NCI-H774 (cell line): Measurements from ENCODE around the gene NUDT14.
A peak's percentile ranks its signal among the peaks of the same experiment; 100 is the strongest.

ENCODE experiments used
- DNase-seq: peaks from one replicate; lab custom pipeline; 2025; lab: John Stamatoyannopoulos, UW

Gene NUDT14

DNA sequence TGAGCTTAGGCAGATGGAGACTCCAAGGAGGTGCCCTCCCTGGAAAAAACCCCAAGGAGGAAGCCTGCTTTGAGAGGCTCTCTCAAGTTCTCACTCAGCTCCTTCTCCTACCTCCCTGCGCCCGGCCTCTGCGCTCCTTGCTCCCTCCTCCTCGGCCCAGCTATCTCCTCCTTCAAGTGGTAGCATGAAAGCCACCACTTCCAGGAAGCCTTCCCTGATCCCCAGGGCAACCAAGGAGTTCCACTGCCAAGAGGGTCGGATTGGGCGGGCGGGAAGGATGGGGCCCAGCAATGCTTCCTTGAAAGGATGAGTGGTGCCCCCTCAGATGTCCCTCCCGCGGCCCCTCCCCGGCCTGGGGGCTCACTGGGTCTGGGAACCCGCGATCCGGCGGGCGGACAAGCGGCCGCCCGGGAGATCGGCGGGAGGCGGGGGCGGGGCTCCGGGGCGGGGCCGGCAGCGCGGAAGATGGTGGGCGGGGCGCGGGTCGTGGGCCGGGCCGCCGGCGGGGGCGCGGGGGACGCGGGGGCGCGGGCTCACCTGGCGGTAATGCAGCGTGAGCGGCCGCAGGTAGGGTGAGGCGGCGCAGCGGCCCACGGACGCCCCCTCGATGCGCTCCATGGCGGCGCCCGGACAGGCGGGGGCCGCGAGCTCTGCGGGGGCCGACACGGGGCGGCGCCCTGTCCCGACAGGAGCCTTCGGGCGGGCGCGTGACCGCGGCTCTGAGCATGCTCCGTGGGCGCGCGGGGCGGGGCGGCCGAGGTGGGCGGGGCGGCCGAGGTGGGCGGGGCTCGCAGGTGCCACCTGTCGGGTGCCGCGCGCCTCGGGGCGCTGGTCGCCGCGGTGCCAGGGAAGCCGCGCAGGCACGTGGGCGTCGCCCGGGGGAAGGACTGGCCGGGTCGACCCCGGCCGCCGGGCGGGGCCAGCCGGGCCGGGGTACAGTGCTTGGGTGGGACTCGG, at the start of gene NUDT14:
Gene NUDT14, minus strand, starts transcription at position 721 of the 957 bp plus-strand sequence. Its CDS starts 103 bp downstream, at position 618.
- DNase-seq = peak; percentile 72

DNA sequence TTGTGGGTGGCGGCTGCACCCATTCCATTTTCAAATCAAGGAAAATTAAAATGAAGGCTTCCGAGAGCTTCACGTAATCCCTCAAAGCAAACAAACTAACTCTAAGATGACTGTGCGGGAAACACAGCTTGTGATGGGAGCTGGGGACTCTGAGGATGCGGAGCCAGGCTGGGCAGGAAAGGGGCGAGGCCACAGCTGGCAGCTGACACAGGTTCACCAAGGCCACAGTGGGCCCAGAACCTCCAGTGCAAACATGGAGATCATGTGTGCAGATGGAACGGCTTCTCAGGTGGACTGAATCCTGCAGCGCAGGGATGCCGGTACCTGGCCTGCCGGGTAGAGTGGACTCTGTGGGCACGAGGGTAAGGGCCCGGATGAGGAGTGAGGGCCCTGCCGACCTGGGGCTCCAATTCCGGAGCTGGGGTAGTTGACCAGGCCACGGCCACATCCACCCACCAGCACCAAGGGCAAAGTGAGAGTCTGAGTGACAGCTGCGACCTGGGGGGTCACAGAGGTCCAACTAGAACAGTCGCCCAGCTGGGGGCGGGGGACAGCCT, 48.1 kb upstream of the NUDT14 start:
- DNase-seq = no peak

DNA sequence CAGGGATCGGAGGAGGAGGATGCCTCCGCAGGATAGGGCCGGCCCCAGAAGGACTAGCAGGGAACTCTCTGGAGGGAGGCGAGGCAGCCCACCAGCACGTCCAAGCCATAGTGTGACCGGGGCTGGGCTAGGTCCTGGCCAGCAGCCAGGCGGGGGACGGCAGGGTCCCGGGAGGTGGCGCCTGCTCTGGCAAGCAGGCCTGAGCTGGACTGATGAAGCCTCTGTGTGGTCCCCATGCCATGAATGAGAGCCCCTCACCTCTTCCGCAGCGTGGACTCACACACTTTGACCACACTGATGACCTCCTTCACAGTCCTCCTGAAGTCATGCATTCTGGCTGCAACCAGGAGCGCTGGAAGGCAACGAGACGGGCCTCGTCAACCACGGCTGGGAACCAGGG, 47.5 kb upstream of the NUDT14 start:
- no peak for DNase-seq

DNA sequence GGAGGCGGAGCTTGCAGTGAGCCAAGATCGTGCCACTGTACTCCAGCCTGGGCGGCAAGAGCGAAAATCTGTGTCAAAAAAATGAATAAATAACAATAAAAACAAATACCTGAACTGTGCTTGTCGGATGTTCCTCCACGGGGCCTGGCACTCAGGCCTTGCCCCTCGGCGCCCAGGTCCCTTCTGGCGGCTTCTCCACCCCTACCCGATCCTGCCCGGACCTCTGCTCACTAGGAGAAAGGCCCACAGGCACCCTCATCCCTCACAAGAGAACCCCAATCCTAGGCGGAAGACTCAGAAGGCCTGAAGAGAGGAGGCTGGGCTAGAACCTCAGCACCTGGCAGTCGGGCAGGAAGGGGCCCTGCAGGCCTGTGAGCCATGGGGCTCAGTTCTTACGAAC, 46.2 kb upstream of the NUDT14 start:
- no peak for DNase-seq

DNA sequence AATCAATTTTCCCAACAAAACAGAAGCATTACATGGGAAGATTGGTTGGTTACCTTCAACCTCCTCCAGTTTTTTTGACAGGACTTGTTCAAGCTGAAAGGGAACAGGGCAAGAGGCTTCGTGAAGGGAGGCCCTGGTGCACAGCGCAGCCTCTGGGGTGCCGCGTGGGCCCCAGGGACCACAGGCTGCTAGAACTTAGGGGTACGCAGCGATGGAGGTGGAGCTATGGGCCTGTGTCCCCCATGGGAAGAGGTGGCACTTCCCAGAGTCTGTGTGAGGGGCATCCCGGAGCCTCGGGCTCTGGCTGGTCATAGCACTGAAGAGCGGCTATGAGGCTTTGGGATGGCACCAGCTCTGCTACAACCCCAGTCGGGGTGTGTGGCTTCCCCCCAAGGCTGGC, 45.1 kb upstream of the NUDT14 start:
- no peak for DNase-seq

DNA sequence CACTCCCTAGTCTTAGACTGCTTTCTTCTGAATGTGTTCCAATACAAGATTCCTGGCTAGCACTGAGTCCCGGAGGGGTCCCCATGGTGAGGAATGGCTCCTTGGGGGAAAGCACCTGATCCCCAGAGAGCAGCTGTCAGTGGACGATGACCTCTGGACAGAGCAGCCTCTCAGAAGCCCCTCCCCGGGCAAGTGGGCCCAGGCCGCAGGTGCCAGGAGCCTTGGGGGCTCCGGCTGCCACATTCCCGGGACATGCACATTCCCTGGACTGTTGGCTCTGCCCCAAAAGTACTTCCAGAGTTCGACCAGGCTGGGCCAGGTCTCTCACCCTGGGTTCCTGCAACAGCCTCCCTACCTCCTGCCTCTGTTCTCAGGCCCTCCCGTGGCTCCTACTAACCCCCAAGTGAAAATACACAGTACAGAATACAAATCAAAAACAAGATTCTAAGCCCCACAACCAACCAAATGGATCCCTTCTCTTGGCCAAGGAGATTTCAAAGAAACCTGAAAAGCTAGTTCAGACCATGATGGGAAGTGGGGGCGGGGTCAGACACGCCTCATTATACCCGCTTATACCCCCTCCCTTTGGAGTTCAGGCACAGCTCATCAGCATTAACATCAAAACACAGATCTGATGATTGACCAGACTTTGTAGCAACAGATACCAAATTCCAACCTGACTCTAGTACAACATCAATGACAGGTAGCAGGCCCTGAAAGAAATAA, 43.9 kb upstream of the NUDT14 start:
- no peak for DNase-seq

DNA sequence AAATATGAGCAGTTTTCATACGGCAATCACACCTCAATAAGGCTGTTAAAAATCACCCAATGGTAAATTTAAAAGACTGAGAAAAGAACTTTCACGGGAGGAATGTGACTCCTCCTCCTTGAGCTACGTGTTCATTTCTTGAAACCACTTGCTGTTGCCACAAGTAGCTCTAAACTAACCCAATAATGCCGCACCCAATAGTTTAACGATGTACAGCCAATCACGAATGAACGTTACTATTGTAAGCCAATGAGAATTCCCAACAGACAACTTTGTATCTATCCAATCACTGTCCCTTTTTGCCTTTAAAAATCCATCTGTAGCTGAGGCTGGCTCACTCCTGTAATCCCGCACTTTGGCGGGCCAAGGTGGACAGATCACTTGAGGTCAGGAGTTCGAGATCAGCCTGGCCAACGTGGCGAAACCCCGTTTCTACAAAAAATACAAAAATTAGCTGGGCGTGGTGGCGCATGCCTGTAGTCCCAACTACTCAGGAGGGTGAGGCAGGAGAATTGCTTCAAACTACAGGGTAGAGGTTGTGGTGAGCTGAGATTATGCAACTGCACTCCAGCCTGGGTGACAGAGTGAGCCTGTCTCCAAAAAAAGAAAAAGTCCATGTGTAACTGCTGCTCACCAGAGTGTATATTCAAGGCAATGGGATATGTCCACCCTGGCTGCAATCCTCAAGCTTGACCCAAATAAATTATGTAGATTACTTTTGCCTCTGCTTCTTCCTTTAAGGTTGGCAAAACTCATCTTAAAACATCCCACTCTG, 42.8 kb upstream of the NUDT14 start:
- no peak for DNase-seq

DNA sequence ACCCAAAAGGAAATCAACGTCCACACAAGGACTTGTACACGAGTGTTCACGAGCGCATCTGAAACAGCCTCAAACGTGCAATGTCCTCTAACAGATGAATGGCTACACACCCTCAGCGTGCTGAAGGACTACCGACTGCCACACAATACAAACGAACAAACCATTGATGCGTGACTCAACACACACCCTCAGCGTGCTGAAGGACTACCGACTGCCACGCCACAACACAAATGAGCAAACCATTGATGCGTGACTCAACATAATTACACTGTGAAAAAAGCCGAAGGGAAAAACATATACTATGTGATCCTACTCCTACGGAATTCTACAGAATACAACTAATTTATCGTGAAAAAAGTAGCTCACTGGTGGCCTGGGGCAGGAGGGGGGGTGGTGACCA, 42.1 kb upstream of the NUDT14 start:
- DNase-seq = no peak

DNA sequence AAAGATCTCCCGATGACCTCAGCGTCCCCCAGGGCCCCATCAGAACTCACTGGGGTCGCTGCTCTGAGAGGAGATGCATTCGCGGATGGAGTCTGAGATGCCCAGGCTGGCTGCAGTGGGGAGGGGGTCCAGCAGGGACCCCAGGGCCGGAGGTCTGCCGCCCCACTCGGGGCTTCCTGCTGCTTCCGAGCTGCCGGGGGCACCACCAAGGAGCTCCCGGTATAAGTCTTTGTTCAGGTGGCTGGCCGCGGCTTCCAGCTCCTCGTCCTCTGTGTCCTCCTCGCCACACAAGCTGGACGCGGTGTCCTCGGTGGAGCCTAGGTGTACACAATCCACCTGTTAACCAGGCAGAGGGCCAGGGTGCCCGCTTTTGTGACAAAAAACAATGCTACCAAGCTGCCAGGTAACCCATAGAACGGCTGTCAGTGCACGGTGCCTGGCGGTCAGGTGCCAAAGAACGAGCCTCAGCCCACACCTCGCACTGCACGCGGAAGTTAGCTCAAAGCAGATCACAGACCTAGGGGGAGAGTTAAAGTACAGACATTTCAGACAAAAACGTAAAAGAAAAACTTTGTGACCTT, 40.6 kb upstream of the NUDT14 start:
- DNase-seq = no peak

DNA sequence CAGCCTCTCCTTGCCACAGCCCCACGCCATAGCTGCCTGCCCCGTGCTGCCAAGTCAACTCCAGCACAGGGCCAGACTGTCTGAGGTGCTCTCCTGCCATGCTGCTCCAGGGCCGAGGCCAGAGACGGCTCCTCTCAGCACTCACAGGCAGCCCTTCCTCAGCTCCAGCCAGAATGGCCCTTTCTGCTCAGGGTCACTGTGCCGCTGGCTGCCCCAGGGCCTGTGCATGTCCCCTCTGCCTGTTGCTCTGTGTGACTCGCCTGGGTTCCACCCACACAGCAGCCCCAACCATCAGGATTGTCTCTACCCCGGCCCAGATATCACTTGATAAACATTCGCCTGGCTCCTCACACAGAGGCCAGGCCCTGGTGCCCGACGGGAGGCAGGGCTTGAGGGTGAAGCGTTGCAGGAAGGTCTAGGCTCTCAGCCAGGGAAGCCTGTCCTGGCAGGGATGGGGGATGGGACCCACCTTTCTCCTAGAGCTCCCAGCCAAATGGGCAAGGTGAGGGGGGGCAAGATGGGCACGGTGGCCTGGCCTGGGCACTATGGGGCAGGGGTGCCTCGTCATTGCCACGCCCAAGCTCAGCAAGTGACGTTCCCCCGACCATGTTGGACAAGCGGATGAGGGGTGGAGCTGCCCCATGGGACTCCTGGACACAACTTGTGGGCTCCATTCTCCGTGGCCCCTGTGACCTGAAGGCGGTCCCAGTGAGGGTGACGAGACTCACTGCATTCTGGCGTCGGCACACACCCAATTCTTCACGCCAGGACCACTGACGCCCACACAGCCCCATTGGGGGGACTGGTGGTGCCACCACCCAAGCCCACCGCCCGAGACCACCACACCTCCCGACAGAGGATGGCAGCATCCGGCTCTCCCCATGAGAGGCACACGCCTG, 39.8 kb upstream of the NUDT14 start:
- DNase-seq = no peak

DNA sequence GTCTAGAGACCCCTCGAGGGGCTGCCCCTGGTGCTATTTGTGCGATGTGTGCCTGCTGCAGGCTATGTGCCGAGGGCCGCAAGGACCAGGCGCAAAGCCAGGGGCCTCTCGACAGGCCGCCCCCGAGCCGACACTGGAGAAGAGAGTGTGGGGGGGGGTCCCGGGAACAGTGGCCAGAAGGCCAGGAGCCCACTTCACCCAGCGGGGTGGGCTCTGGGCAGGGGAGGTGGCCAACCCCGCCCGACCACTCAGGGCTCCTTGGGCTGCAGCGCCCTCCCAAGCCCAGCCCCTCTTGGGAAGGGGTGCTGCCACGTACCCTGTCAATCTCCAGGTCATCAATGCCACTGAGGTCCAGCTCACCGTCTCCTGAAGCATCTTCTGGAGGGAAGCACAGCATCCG, 38.6 kb upstream of the NUDT14 start:
- DNase-seq = no peak

DNA sequence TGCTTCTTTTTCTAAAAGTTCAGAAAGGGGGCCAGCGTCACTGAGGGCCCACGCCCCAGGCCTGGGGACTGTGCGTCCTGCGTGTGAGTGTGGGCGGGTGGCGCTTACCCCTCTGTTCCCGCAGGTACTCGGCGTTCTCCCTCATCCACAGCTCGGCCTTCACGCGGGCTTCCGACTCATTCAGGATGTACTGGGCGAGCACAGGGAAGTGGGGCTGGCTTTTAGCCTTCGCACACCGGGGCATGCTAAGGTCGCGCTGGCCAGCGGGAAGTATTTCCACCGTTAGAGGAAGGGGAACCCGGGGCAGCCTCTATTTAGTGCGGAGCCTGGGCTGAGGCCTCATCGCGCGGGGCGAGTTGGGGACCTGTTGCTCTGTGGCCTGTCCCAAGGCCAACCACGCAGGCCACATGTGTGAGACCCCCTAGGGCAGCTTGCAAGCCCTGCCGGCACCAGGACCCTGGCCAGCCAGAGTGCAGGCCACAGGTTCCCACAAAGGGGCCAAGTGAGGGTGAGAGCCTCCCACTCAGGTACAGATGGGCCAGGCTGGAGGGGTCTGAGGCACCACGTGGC, 38.0 kb upstream of the NUDT14 start:
- DNase-seq = no peak

DNA sequence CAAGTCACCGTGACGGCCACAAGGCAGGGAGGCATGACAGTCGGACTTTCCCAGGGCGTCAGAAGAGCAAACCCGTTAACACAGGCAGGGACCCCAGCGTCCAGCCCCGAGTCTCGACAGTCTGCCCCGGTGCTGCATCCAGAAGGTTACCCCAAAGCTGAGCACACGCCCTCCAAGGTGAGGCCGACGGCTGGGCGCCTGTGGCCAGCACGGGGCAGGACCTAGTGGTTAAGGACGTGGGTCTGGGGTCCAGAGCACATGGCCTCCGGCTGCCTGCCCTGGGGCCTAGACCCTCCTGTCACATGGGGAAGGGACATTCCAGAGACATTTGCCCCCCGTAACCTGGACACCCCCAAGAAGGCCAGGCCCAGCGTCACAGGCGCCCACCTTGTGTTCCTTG, 37.5 kb upstream of the NUDT14 start:
- no peak for DNase-seq

DNA sequence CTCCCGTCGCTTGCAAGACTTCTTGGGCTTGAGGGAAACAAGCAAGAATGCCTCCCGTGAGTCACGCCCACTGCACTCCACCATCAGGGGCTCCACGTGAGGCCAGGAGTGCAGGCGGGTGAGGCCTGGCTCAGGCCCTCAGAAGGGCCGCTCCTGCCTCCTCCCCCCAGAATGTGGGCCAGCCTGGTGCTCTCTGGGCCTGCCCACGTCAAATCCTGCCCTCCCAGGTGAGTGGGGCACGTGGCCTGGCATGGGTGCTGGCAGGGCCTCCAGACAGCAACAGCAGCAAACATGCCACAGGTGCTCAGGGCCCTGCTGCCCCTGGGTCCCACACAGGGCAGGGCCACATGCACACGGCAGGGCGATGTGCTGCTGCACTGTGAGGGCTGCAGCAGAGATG, 36.7 kb upstream of the NUDT14 start:
- no peak for DNase-seq

DNA sequence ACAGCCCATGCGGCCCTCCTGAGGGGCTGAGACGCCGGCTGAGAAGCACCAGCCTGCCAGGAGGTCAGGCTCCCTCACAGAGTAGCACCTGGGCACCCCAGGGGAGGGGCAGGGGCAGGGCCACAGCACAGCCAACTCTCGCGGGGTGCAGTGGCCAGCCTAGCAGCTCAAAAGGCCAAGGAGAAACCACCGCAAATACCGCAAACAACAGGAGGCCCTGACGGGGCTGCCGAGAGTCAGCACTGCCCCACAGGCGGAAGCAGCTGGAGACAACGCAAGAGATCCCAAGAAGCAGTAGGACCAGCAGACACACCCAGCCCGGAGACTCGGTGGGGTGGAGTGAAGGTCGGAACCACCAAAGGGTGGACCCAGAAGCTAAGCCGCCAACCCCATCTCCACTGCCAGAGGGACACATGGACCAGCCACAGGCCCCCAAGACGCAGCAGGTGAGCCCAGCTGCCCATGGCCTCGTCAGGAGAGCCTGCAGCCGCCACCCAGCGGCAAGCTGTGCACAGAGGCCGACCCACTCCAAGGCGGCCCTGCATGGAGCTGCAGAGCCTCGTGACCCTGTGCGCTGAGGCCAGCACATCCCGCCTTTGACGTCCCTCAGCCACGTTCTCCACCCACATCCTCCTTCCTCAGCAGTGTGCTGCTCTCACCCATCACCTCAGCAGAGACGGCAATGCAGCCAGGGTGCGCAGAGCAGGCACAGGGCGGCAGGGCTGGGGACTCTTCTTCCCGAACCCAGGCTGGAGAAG, 35.6 kb upstream of the NUDT14 start:
- no peak for DNase-seq

DNA sequence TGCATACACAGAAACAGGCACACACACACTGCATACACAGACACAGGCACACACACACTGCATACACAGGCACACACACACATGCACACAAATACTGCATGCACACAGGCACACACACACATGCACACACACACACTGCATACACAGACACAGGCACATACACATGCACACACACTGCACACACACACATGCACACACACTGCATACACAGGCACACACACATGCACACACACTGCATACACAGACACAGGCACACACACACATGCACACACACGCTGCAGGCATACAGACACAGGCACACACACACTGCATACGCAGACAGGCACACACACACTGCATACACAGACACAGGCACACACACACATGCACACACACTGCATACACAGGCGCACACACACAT, 34.5 kb upstream of the NUDT14 start:
- DNase-seq = no peak

DNA sequence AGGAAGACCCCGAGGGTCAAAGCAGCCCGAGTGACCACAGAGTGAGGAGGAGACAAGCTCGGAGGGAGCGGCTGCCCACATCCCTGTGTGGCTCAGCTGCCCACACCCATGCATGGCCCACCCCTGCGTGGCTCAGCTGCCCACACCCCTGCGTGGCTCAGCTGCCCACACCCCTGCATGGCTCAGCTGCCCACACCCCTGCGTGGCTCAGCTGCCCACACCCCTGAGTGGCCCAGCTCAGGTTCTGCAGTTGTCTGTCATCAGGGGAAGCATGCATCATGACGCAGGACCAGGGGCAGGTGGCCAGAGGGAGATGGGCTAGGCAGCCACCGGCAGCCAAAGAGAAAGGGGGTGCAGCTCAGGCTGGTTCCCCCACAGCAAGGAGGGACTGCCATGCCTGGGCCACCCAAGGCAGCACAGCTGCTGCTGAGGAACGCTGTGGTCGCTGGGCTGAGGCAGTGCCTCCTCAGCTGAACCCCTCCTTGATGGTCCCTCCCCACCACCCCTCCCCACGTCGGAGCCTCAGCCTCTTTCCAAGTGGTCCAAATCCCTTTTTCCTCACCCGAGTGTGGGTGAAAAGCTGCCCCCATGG, 33.3 kb upstream of the NUDT14 start:
- DNase-seq = no peak

DNA sequence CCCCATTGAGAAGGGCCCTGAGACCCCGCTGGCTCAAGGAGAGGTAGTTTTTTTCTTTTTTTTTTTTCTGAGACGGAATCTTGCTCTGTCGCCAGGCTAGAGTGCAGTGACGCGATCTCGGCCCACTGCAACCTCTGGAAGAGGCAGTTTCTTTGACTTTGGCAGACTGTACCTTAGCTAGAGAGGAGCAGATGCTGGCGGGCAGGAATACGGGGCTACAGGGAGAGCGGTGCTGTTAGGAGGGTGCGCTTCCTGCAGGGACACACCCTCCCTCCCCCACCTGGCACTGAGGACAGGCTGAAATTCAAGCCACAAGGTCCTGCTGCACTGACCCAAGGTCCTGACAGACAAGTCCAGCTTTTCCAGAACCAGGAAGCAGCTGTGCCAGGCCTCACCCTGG, 32.2 kb upstream of the NUDT14 start:
- no peak for DNase-seq
